Thymus (tissue), 11 donors: ENCODE measurements around the gene NME7. TPM values are rescaled to one million over a fixed set of nuclear protein-coding genes. Genes with fewer than 3 reads are reported as not detected.

Source experiments
- DNase-seq, 9 donors: peaks; one replicate each; pipeline ENCODE4 v3.0.0-alpha.2; 2013; ENCODE audit warnings: low spot score in 9 of 9, low read depth in 6 of 9, missing footprints in 1 of 9
- H3K27ac ChIP-seq, 2 donors: one replicate each; pipeline ENCODE4 v1.5.1; 2013; ENCODE audit warnings: control low read depth in 1 of 2, low read depth in 1 of 2, low read length in 1 of 2, mild to moderate bottlenecking in 1 of 2, moderate library complexity in 1 of 2
- H3K27me3 ChIP-seq, 2 donors: one replicate each; pipeline ENCODE4 v1.5.1; 2013; ENCODE audit warnings: low read length in 1 of 2; ENCODE audit not compliant: control insufficient read depth in 2 of 2, insufficient read depth in 1 of 2
- H3K36me3 ChIP-seq, 2 donors: one replicate each; pipeline ENCODE4 v1.5.1; 2013; ENCODE audit warnings: low read length in 1 of 2, mild to moderate bottlenecking in 1 of 2, moderate library complexity in 1 of 2; ENCODE audit not compliant: control insufficient read depth in 2 of 2, insufficient read depth in 2 of 2
- H3K4me1 ChIP-seq, 2 donors: one replicate each; pipeline ENCODE4 v1.5.1; 2013; ENCODE audit warnings: low read length in 2 of 2; ENCODE audit not compliant: control insufficient read depth in 2 of 2, insufficient read depth in 2 of 2
- H3K4me3 ChIP-seq, 2 donors: one replicate each; pipeline ENCODE4 v1.5.1; 2013; ENCODE audit warnings: low read length in 2 of 2, control low read depth in 1 of 2, mild to moderate bottlenecking in 1 of 2
- H3K9me3 ChIP-seq, 2 donors: one replicate each; pipeline ENCODE4 v1.5.1; 2013; ENCODE audit warnings: low read length in 1 of 2, mild to moderate bottlenecking in 1 of 2; ENCODE audit not compliant: control insufficient read depth in 2 of 2, insufficient read depth in 1 of 2
- WGBS: extraction: QIAGEN DNeasy Blood & Tissue Kit; methylation state at CpG from one replicate; pipeline ENCODE4 v1.1.7; 2013; 5-methylcytosine and 5-hydroxymethylcytosine counted together
- polyA plus RNA-seq: library from polyadenylated mRNA; stranded (reverse); fragments of 200-250 nt; gene quantifications from one replicate; pipeline ENCODE4 v1.2.3, GENCODE V29; 2013
- total RNA-seq: library from RNA; stranded (reverse); fragments of 120-200 nt; gene quantifications from one replicate; pipeline ENCODE4 v1.2.4, GENCODE V29; 2013
- donor health status: healthy.

The NME7 gene
- total and polyA plus RNA-seq, 2 donors, result 14.9 to 16.1 TPM

GRCh38 chr1:169108863-169109560 lies 258.6 kb downstream of the NME7 start:
- Histone ChIP-seq H3K27ac (peak overlapping the region in 1 of 2 donors; percentile 36), H3K27me3 (peaks cover 5 to 20% of the 10 kb centered on the region in 2 donors), H3K9me3 (no peaks in the 10 kb centered on the region), H3K4me3 (no peak overlapping the region), H3K4me1 (peaks cover 9 to 28% of the 10 kb centered on the region in 2 donors), H3K36me3 (peaks cover 0 to 5% of the 10 kb centered on the region in 2 donors)
- 87% methylated on average over 10 of the region's 10 CpGs for WGBS
- no peak for DNase-seq

- 73% methylated on average over 2 of the region's 2 CpGs for WGBS
- Histone ChIP-seq H3K4me3 (no peak overlapping the region), H3K4me1 (peaks cover 9 to 28% of the 10 kb centered on the region in 2 donors), H3K27me3 (peaks cover 5 to 27% of the 10 kb centered on the region in 2 donors), H3K27ac (peak overlapping the region in 1 of 2 donors; percentile 36), H3K36me3 (peaks cover 0 to 5% of the 10 kb centered on the region in 2 donors), H3K9me3 (no peaks in the 10 kb centered on the region)
- no peak for DNase-seq
Measured at GRCh38 chr1:169108223-169108622, 259.4 kb downstream of the NME7 start.

- Histone ChIP-seq H3K9me3 (no peaks in the 10 kb centered on the region), H3K27ac (no peak overlapping the region), H3K4me3 (peak overlapping the region; percentile 57 to 79), H3K4me1 (peaks cover 9 to 28% of the 10 kb centered on the region in 2 donors), H3K36me3 (peaks cover 0 to 5% of the 10 kb centered on the region in 2 donors), H3K27me3 (peaks cover 5 to 28% of the 10 kb centered on the region in 2 donors)
- WGBS, result 36% methylated on average over 9 of the region's 9 CpGs
- no peak for DNase-seq
Measured at GRCh38 chr1:169107603-169108208, 259.9 kb downstream of the NME7 start.

GRCh38 chr1:169106921-169107602 lies 260.5 kb downstream of the NME7 start:
- Histone ChIP-seq H3K9me3 (no peaks in the 10 kb centered on the region), H3K4me3 (peak overlapping the region; percentile 57 to 79), H3K27ac (peak overlapping the region in 1 of 2 donors; percentile 71), H3K4me1 (peaks cover 9 to 28% of the 10 kb centered on the region in 2 donors), H3K36me3 (peaks cover 0 to under 1% of the 10 kb centered on the region in 2 donors), H3K27me3 (peaks cover 5 to 33% of the 10 kb centered on the region in 2 donors)
- peak in 3 of 9 donors; percentile 15 to 52 (median 24) for DNase-seq
- 1% methylated on average over 41 of the region's 41 CpGs for WGBS

GRCh38 chr1:169106095-169106920 lies 261.3 kb downstream of the NME7 start, which contains the start of gene ATP1B1:
Gene ATP1B1 (plus strand): TSS chr1:169106690. CDS start chr1:169106830, 140 bp downstream.
- peak within 1 kb of the TSS; percentile 71 to 79 for H3K4me3 ChIP-seq
- H3K9me3 ChIP-seq, result no peaks in the 10 kb centered on the region
- H3K4me1 ChIP-seq, result peaks cover 9 to 28% of the 10 kb centered on the region in 2 donors
- peaks cover 5 to 33% of the 10 kb centered on the region in 2 donors for H3K27me3 ChIP-seq
- under 1% methylated on average over 99 of the region's 100 CpGs for WGBS
- H3K36me3 ChIP-seq, result no peaks in the 10 kb centered on the region
- DNase-seq, result peak in 8 of 9 donors; percentile 47 to 88 (median 73)
- H3K27ac ChIP-seq, result peak within 1 kb of the TSS; percentile 71 to 81

- under 1% methylated on average over 47 of the region's 47 CpGs for WGBS
- DNase-seq, result peak in 2 of 9 donors; percentile 33 to 47
- Histone ChIP-seq H3K4me3 (peak overlapping the region; percentile 29 to 79), H3K36me3 (no peaks in the 10 kb centered on the region), H3K27me3 (peaks cover 5 to 33% of the 10 kb centered on the region in 2 donors), H3K9me3 (no peaks in the 10 kb centered on the region), H3K27ac (peak overlapping the region in 1 of 2 donors; percentile 25), H3K4me1 (peaks cover 9 to 24% of the 10 kb centered on the region in 2 donors)
Measured at GRCh38 chr1:169105434-169106094, 262.0 kb downstream of the NME7 start.

- 72% methylated on average over 6 of the region's 6 CpGs for WGBS
- DNase-seq, result no peak
- H3K27ac ChIP-seq, result no peak overlapping the region
- peaks cover 5 to 33% of the 10 kb centered on the region in 2 donors for H3K27me3 ChIP-seq
- no peaks in the 10 kb centered on the region for H3K9me3 ChIP-seq
- H3K4me1 ChIP-seq, result peaks cover 9 to 21% of the 10 kb centered on the region in 2 donors
- H3K36me3 ChIP-seq, result no peaks in the 10 kb centered on the region
- no peak overlapping the region for H3K4me3 ChIP-seq
Measured at GRCh38 chr1:169105087-169105433, 262.5 kb downstream of the NME7 start.

- H3K9me3 ChIP-seq, result no peaks in the 10 kb centered on the region
- H3K27ac ChIP-seq, result no peak overlapping the region
- peaks cover 5 to 9% of the 10 kb centered on the region in 2 donors for H3K4me1 ChIP-seq
- WGBS, result 86% methylated on average over 6 of the region's 6 CpGs
- no peak overlapping the region for H3K4me3 ChIP-seq
- H3K36me3 ChIP-seq, result no peaks in the 10 kb centered on the region
- DNase-seq, result no peak
- H3K27me3 ChIP-seq, result peaks cover 5 to 33% of the 10 kb centered on the region in 2 donors
Measured at GRCh38 chr1:169103480-169103893, 264.1 kb downstream of the NME7 start.
